Stimulated activated CD4-positive, alpha-beta T cell treated with anti-CD3 and anti-CD28 coated beads, Interleukin-4, amount 100 ng/mL, for 24 hours (primary cell): ENCODE results near the gene TMIGD1.

Experiments used
- DNase-seq: peaks from one replicate; pipeline ENCODE4 v3.0.0-alpha.2; 2020

The TMIGD1 gene

DNA sequence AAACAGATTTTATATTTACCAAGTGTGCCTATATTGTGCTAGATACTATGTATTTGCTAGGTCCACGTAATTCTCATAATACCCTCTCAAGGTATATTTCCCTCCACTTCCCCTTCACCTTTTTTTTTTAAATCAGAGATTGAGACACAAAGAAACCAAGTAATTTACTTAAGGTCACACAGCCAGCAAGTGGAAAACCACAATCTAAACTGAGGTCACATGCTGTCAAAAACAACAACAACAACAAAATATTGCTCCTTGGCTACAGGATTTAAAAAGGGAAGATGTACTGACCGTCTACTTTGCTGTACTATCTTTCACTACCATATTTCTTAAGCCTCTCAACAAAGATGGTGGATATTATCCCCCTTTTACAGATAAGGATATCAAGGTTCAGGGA, 57.9 kb downstream of the TMIGD1 start:
- no peak for DNase-seq

DNA sequence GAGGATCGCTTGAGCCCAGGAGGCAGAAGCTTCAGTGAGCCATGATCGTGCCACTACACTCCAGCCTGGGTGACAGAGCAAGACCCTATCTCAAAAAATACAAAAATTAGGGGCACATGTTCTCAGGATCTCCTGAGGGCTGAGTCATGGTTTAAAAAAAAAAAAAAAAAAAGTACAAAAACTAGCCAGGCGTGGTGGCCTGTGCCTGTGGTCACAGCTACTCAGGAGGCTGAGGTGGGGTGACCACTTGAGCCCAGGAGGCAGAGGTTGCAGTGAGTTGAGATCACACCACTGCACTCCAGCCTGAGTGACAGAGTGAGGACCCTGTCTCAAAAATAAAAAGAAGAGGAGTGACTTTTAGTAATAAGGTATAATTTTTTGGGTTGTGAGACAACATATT, 59.0 kb downstream of the TMIGD1 start:
- DNase-seq, result no peak

DNA sequence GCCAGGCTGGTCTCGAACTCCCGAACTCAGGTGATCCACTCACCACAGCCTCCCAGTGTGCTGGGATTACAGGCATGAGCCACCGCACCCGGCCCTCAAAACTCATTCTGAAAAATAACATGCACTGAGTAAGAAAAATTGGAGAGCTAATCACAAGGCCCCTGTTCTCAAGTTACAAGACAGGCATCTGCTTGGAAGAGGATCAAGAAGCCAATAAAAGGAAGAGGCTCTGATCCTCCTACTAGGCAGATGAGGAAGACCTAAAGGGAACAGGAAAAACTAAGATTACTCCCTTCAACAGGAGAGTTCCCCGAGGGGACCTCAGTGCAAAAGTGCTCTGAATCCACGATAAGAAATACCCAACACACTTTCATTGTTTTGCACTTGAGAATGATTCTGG, 60.5 kb downstream of the TMIGD1 start:
- no peak for DNase-seq

DNA sequence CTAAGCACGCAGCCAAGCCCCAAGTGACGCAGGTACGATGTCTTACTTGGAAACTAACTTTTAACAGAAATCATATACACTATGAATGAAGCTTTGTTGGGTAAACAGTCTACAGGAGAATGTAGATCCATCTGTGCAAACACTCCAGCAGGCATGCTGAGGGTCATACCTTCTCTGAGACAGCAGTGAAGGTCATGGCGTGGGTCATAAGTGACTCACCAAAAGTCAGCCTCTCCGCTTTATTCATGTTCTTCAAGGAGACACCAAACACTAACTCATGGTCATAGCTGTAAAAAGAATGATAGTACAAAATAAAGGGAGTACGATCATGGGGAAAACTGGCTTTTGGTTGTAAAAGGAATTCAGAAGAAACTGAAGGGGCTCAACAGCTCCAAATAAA, 62.8 kb downstream of the TMIGD1 start:
- DNase-seq, result no peak

DNA sequence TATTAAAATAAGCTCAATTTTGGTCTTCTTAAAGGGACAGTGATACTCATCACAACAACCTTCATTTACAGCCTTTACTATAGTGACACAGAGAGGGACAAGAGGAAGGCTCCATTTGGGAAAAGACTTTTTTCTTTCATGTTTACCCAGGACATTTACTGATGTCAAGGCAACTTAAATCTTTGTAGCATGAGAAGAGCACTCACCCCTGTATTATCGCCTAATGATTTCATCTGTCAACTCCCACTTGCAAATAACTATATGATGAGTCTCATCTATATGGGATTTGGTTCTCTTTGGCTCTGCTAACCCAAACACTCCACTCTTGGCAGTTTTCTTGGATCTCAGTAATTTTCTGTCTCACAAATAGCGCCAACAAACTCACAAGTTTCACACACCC, 66.2 kb downstream of the TMIGD1 start:
- no peak for DNase-seq
